ENCODE data around the gene HEG1.

DNA sequence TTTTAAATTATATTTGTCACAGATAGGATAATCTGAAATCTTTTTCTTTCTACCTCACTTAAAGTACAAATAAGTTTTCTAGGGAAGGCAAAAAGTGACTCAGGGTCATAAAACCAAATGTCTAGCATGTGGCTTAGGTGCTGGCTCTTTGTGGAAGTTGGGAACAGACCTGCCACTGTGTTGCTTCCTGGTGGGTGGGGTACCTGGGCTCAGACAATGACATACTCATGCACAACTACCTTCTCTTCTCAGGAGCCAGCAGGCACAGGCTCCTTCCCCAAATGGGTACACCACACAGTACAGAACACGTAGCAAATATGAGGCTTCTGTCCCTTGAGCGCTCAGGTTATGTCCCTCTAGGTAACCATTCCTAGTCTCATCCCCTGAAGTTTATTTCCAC is 81.1 kb downstream of the HEG1 start:
- TF ChIP-seq, protein P1, sequence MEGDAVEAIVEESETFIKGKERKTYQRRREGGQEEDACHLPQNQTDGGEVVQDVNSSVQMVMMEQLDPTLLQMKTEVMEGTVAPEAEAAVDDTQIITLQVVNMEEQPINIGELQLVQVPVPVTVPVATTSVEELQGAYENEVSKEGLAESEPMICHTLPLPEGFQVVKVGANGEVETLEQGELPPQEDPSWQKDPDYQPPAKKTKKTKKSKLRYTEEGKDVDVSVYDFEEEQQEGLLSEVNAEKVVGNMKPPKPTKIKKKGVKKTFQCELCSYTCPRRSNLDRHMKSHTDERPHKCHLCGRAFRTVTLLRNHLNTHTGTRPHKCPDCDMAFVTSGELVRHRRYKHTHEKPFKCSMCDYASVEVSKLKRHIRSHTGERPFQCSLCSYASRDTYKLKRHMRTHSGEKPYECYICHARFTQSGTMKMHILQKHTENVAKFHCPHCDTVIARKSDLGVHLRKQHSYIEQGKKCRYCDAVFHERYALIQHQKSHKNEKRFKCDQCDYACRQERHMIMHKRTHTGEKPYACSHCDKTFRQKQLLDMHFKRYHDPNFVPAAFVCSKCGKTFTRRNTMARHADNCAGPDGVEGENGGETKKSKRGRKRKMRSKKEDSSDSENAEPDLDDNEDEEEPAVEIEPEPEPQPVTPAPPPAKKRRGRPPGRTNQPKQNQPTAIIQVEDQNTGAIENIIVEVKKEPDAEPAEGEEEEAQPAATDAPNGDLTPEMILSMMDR (conservative IDR thresholded peaks at IDR 0.05 in 1 of 2, IDR thresholded peaks at IDR 0.05 in 1 of 2; ENCODE audit: extremely low read depth in 1 of 2, insufficient read depth in 1 of 2, low read depth in 1 of 2, low read length in 2 of 2): no peak
- TF ChIP-seq EZH2 (IDR thresholded peaks at IDR 0.05; ENCODE audit: borderline replicate concordance, low read length): no peak

Data from mammary epithelial cell (primary cell).